ENCODE results near the gene COL4A1. TPM values are rescaled to one million over a fixed set of nuclear protein-coding genes. Genes with fewer than 3 reads are reported as not detected.
A peak's percentile ranks its signal among the peaks of the same experiment; 100 is the strongest.

Gene COL4A1
- total RNA-seq, 6 donors from 2014 or later: 81.7 to 309 (median 167) TPM

- DNase-seq (no peak), ATAC-seq (ENCODE audit: low FRiP score in 2 of 2) (peak in 1 of 2 donors; percentile 82)
- H3K36me3 ChIP-seq: peaks cover 0 to 8% (median 0%) of the 10 kb centered on the region in 4 donors
- H3K4me3 ChIP-seq: peak overlapping the region in 2 of 4 donors; percentile 12 to 14
- TF ChIP-seq EP300 (IDR thresholded peaks at IDR 0.05) (peak in 2 of 4 donors; percentile 46 to 66), POLR2AphosphoS5 (IDR thresholded peaks at IDR 0.05) (peak; percentile 29 to 58), POLR2A (IDR thresholded peaks at IDR 0.05) (no peak)
- TF ChIP-seq, protein P1, sequence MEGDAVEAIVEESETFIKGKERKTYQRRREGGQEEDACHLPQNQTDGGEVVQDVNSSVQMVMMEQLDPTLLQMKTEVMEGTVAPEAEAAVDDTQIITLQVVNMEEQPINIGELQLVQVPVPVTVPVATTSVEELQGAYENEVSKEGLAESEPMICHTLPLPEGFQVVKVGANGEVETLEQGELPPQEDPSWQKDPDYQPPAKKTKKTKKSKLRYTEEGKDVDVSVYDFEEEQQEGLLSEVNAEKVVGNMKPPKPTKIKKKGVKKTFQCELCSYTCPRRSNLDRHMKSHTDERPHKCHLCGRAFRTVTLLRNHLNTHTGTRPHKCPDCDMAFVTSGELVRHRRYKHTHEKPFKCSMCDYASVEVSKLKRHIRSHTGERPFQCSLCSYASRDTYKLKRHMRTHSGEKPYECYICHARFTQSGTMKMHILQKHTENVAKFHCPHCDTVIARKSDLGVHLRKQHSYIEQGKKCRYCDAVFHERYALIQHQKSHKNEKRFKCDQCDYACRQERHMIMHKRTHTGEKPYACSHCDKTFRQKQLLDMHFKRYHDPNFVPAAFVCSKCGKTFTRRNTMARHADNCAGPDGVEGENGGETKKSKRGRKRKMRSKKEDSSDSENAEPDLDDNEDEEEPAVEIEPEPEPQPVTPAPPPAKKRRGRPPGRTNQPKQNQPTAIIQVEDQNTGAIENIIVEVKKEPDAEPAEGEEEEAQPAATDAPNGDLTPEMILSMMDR (IDR thresholded peaks at IDR 0.05): no peak
- H3K27me3 ChIP-seq: no peaks in the 10 kb centered on the region
- peak overlapping the region; percentile 23 to 73 (median 62) for H3K27ac ChIP-seq
- no peaks in the 10 kb centered on the region for H3K9me3 ChIP-seq
- H3K4me1 ChIP-seq: peaks cover 24 to 53% (median 47%) of the 10 kb centered on the region in 4 donors
- 45 to 57% methylated on average over 20 of the region's 20 CpGs for WGBS, 2 donors
Measured at GRCh38 chr13:110233181-110233950, 73.6 kb downstream of the COL4A1 start.

DNA sequence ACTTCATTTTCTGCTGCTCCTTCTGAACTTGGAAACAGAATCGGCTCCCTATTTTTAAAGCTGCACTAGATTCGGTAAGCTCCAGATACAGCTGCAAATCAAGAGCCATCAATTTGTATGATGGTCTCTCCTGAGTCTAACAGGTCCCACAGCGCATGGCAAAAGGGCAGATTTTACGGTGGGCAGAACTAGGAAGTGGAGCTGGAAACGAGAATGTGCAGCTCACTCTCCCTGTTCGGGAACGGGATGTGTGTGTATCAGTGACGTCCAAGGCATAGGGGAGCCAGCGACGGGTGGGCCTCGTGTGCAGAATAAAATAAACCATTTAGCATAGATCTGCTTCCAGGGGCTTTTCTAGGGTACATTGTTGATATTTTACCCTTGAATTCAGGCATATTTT is 74.2 kb downstream of the COL4A1 start:
- Histone ChIP-seq H3K27me3 (no peaks in the 10 kb centered on the region), H3K27ac (peak overlapping the region; percentile 23 to 73 (median 62)), H3K9me3 (no peaks in the 10 kb centered on the region), H3K36me3 (peaks cover 0 to 8% (median 0%) of the 10 kb centered on the region in 4 donors), H3K4me3 (peak overlapping the region in 1 of 4 donors; percentile 14), H3K4me1 (peaks cover 21 to 53% (median 44%) of the 10 kb centered on the region in 4 donors)
- no peak for DNase-seq
- 48 to 61% methylated on average over 11 of the region's 11 CpGs for WGBS, 2 donors
- peak in 1 of 2 donors; percentile 60 for ATAC-seq (ENCODE audit: low FRiP score in 2 of 2)
- TF ChIP-seq, protein P1 (IDR thresholded peaks at IDR 0.05): no peak
- no peak for TF ChIP-seq POLR2A (IDR thresholded peaks at IDR 0.05)
- TF ChIP-seq EP300 (IDR thresholded peaks at IDR 0.05): no peak
- TF ChIP-seq POLR2AphosphoS5 (IDR thresholded peaks at IDR 0.05): no peak

DNA sequence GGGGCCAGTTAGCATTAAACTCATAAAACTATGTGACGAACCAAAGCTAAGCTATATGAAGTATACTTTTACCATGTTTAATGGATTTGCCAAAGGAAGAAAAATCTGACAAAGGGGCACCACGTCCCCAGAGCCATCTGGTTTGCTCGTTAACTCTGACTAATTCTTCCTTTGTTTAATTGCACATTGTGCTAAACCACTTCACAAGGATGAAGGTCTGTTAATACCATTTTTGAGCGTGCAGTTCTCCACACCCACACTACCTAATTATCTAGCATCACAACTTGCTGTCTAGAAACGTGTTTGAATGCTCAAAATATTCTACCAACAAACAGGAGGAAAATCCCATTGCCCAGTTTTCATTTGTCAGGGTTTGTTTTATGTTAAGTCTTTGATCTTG is 74.8 kb downstream of the COL4A1 start:
- H3K4me1 ChIP-seq: peaks cover 21 to 51% (median 40%) of the 10 kb centered on the region in 4 donors
- TF ChIP-seq POLR2A (IDR thresholded peaks at IDR 0.05) (no peak), POLR2AphosphoS5 (IDR thresholded peaks at IDR 0.05) (no peak), EP300 (IDR thresholded peaks at IDR 0.05) (no peak)
- TF ChIP-seq, protein P1 (IDR thresholded peaks at IDR 0.05): no peak
- WGBS, 2 donors: 59 to 62% methylated on average over 5 of the region's 5 CpGs
- H3K27me3 ChIP-seq: no peaks in the 10 kb centered on the region
- peaks cover 0 to 8% (median 0%) of the 10 kb centered on the region in 4 donors for H3K36me3 ChIP-seq
- no peaks in the 10 kb centered on the region for H3K9me3 ChIP-seq
- ATAC-seq (ENCODE audit: low FRiP score in 2 of 2): no peak
- H3K4me3 ChIP-seq: no peak overlapping the region
- no peak for DNase-seq
- H3K27ac ChIP-seq: peak overlapping the region in 3 of 4 donors; percentile 59 to 73 (median 66)

GRCh38 chr13:110231348-110232047 is 75.5 kb downstream of the COL4A1 start:
- H3K27me3 ChIP-seq: no peaks in the 10 kb centered on the region
- H3K27ac ChIP-seq: peak overlapping the region in 2 of 4 donors; percentile 12 to 73
- DNase-seq: no peak
- WGBS, 2 donors: 83 to 88% methylated on average over 11 to 16 of the region's 16 CpGs
- TF ChIP-seq POLR2AphosphoS5 (IDR thresholded peaks at IDR 0.05) (no peak), EP300 (IDR thresholded peaks at IDR 0.05) (no peak)
- no peak overlapping the region for H3K4me3 ChIP-seq
- no peak for ATAC-seq (ENCODE audit: low FRiP score in 2 of 2)
- H3K4me1 ChIP-seq: peaks cover 18 to 54% (median 35%) of the 10 kb centered on the region in 4 donors
- H3K9me3 ChIP-seq: no peaks in the 10 kb centered on the region
- H3K36me3 ChIP-seq: peaks cover 0 to 6% (median 0%) of the 10 kb centered on the region in 4 donors

Data from upper lobe of left lung (tissue), 6 donors.